Measurements from ENCODE around the gene CARD10.
"Not testable (repeated sequence)": the region's sequence is repeated elsewhere in the genome, so short reads cannot be mapped to it uniquely, and the experiment has no call there.

The CARD10 gene

GRCh38 chr22:37535159-37535558 is 15.9 kb upstream of the CARD10 start:
- TF ChIP-seq CTCF (conservative IDR thresholded peaks at IDR 0.05; ENCODE audit: low read length) = no peak
- DNase-seq (ENCODE audit: low read depth) = no peak
- H3K4me3 ChIP-seq (ENCODE audit: low read length) = no peak overlapping the region

- no peak for TF ChIP-seq CTCF (conservative IDR thresholded peaks at IDR 0.05; ENCODE audit: low read length)
- H3K4me3 ChIP-seq (ENCODE audit: low read length) = no peak overlapping the region
- DNase-seq (ENCODE audit: low read depth) = no peak
Measured at GRCh38 chr22:37534445-37534844, 15.2 kb upstream of the CARD10 start.

GRCh38 chr22:37533995-37534394 is 14.8 kb upstream of the CARD10 start:
- DNase-seq (ENCODE audit: low read depth) = peak; percentile 82
- no peak overlapping the region for H3K4me3 ChIP-seq (ENCODE audit: low read length)
- TF ChIP-seq CTCF (conservative IDR thresholded peaks at IDR 0.05; ENCODE audit: low read length) = no peak; the same call in 1 of the 2 replicates

GRCh38 chr22:37529652-37530345 is 10.6 kb upstream of the CARD10 start:
- no peak overlapping the region for H3K4me3 ChIP-seq (ENCODE audit: low read length)
- no peak for DNase-seq (ENCODE audit: low read depth)
- no peak for TF ChIP-seq CTCF (conservative IDR thresholded peaks at IDR 0.05; ENCODE audit: low read length)

- not testable (repeated sequence) for DNase-seq (ENCODE audit: low read depth); H3K4me3 ChIP-seq (ENCODE audit: low read length)
Measured at GRCh38 chr22:37527952-37528351, 8.7 kb upstream of the CARD10 start.

- not testable (repeated sequence) for DNase-seq (ENCODE audit: low read depth); H3K4me3 ChIP-seq (ENCODE audit: low read length)
Measured at GRCh38 chr22:37527081-37527752, 8.0 kb upstream of the CARD10 start.

- DNase-seq (ENCODE audit: low read depth) = no peak
- no peak for TF ChIP-seq CTCF (conservative IDR thresholded peaks at IDR 0.05; ENCODE audit: low read length)
- no peak overlapping the region for H3K4me3 ChIP-seq (ENCODE audit: low read length)
Measured at GRCh38 chr22:37526376-37526775, 7.2 kb upstream of the CARD10 start.

GRCh38 chr22:37525746-37526350 is 6.6 kb upstream of the CARD10 start:
- no peak for DNase-seq (ENCODE audit: low read depth)
- no peak overlapping the region for H3K4me3 ChIP-seq (ENCODE audit: low read length)
- TF ChIP-seq CTCF (conservative IDR thresholded peaks at IDR 0.05; ENCODE audit: low read length) = no peak

All from AG10803 (cell line).